PC-9 (cell line): ENCODE measurements around the gene FBXO34. TPM values are rescaled to one million over a fixed set of nuclear protein-coding genes. Genes with fewer than 3 reads are reported as not detected.

Experiments
- BruUV-seq: library from RNA; stranded (reverse); fragments of 400-500 nt; replicated peaks from 2 replicates; lab custom pipeline; 2021; lab: Mats Ljungman, UMichigan
- CTCF ChIA-PET: fragments of 300-600 bp; sonication (Branson Sonifier 250); formaldehyde crosslinking; loops from one replicate; lab custom pipeline; 2022; ENCODE audit warnings: antibody characterized with exemption; lab: Charles Lee
- POLR2A ChIA-PET: fragments of 300-600 bp; sonication (Branson Sonifier 250); formaldehyde crosslinking; loops from one replicate; lab custom pipeline; 2022; ENCODE audit warnings: antibody characterized with exemption; ENCODE audit not compliant: unreplicated experiment; lab: Charles Lee
- DNase-seq, 2 experiments: peaks; one replicate each; pipeline versions ENCODE4 v3.0.0 to v3.0.0-alpha.2; 2015 to 2022; ENCODE audit warnings: mixed read lengths in 1 of 2
- H2AFZ ChIP-seq: fragments of 200-600 bp; sonication (generic); 2 replicates; pipeline ENCODE4 v1.8.1; 2017; ENCODE audit warnings: antibody characterized with exemption
- H3F3A ChIP-seq: fragments of 200-600 bp; sonication (generic); 2 replicates; pipeline ENCODE4 v1.8.1; 2017; ENCODE audit warnings: antibody characterized with exemption, mild to moderate bottlenecking, low read depth; ENCODE audit not compliant: insufficient read depth
- H3K27ac ChIP-seq: fragments of 200-600 bp; sonication (generic); 2 replicates; pipeline ENCODE4 v1.6.1; 2016; ENCODE audit warnings: mixed run types
- H3K27me3 ChIP-seq: fragments of 200-600 bp; sonication (generic); 2 replicates; pipeline ENCODE4 v1.6.1; 2016; ENCODE audit warnings: low read depth, mixed run types; ENCODE audit not compliant: insufficient read depth
- H3K36me3 ChIP-seq: fragments of 200-600 bp; sonication (generic); 2 replicates; pipeline ENCODE4 v1.6.1; 2016; ENCODE audit warnings: low read depth, mixed run types
- H3K4me1 ChIP-seq: fragments of 200-600 bp; sonication (generic); replicated peaks from 2 replicates; pipeline ENCODE4 v1.6.1; 2016; ENCODE audit warnings: mixed run types; ENCODE audit not compliant: insufficient read depth
- H3K4me2 ChIP-seq: fragments of 200-600 bp; sonication (generic); 2 replicates; pipeline ENCODE4 v1.6.1; 2017; ENCODE audit warnings: mixed run types
- H3K4me3 ChIP-seq: fragments of 200-600 bp; sonication (generic); 2 replicates; pipeline ENCODE4 v1.6.1; 2016; ENCODE audit warnings: mixed run types
- H3K79me2 ChIP-seq: fragments of 200-600 bp; sonication (generic); 2 replicates; pipeline ENCODE4 v1.6.1; 2017; ENCODE audit warnings: low read depth, mixed run types
- H3K9me2 ChIP-seq: fragments of 200-600 bp; sonication (generic); 2 replicates; pipeline ENCODE4 v1.8.1; 2017; ENCODE audit warnings: mild to moderate bottlenecking; ENCODE audit not compliant: insufficient read depth
- H3K9me3 ChIP-seq: fragments of 200-600 bp; sonication (generic); 2 replicates; pipeline ENCODE4 v1.8.1; 2016; ENCODE audit warnings: low read depth; ENCODE audit not compliant: insufficient read depth
- H4K20me1 ChIP-seq: fragments of 200-600 bp; sonication (generic); 2 replicates; pipeline ENCODE4 v1.8.1; 2017; ENCODE audit not compliant: insufficient read depth
- EZH2 ChIP-seq: fragments of 200-600 bp; sonication (generic); IDR thresholded peaks from 2 replicates; pipeline ENCODE4 v1.8.0; 2017; ENCODE audit warnings: antibody characterized with exemption, low read depth
- intact Hi-C: fragments of 100-400 bp; cut with micrococcal nuclease; formaldehyde crosslinking; loops from one replicate; pipeline ENCODE4 v1.10.0; 2022; ENCODE audit not compliant: unreplicated experiment
- total RNA-seq: library from RNA; stranded (reverse); gene quantifications from 2 replicates; pipeline ENCODE4 v1.2.3, GENCODE V29; 2021
- TF ChIP-seq, protein P1 (sequence below): fragments of 200-600 bp; sonication (generic); conservative IDR thresholded peaks from 2 replicates; pipeline ENCODE4 v1.6.1; 2017; ENCODE audit warnings: mixed run types, antibody characterized with exemption, mild to moderate bottlenecking, moderate library complexity

FBXO34 gene
- total RNA-seq, 1 experiment from 2014 or later, result 32.8 TPM

DNA sequence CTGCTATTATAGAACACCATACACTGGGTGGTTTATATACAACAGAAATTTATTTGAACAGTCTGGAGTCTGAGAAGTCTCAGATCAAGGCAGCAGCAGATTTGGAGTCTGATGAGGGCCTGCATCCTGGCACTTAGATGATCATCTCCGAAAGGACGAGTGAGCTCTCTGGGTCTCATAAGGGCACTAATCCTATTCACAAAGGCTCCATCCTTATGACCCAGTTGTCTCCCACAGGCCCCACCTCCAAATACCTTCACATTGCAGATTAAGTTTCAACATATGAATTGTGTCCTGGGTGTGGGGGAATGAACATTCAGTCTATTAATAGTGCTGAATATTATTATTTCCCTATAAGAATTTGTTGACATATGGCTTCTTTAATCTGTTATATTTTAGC lies 53.6 kb downstream of the FBXO34 start:
- no peak overlapping the region for H2AFZ ChIP-seq
- no peak overlapping the region for H3K27ac ChIP-seq
- intact Hi-C loops, result no loop called here
- BruUV-seq, result no TSS peak
- H3K9me3 ChIP-seq, result no peaks in the 10 kb centered on the region
- peaks cover 38% of the 10 kb centered on the region for H3K79me2 ChIP-seq
- H3K36me3 ChIP-seq, result 0 out of 2 replicates have a peak, but pooled peaks cover 8% of the 10 kb centered on the region
- H4K20me1 ChIP-seq, result 0 out of 2 replicates have a peak, but pooled peaks cover 15% of the 10 kb centered on the region
- TF ChIP-seq, protein P1, sequence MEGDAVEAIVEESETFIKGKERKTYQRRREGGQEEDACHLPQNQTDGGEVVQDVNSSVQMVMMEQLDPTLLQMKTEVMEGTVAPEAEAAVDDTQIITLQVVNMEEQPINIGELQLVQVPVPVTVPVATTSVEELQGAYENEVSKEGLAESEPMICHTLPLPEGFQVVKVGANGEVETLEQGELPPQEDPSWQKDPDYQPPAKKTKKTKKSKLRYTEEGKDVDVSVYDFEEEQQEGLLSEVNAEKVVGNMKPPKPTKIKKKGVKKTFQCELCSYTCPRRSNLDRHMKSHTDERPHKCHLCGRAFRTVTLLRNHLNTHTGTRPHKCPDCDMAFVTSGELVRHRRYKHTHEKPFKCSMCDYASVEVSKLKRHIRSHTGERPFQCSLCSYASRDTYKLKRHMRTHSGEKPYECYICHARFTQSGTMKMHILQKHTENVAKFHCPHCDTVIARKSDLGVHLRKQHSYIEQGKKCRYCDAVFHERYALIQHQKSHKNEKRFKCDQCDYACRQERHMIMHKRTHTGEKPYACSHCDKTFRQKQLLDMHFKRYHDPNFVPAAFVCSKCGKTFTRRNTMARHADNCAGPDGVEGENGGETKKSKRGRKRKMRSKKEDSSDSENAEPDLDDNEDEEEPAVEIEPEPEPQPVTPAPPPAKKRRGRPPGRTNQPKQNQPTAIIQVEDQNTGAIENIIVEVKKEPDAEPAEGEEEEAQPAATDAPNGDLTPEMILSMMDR, result no peak
- TF ChIP-seq EZH2, result no peak
- no peaks in the 10 kb centered on the region for H3K27me3 ChIP-seq
- H3K4me2 ChIP-seq, result no peak overlapping the region
- no peak overlapping the region for H3K4me3 ChIP-seq
- no peaks in the 10 kb centered on the region for H3K4me1 ChIP-seq
- H3F3A ChIP-seq, result peaks cover 11% of the 10 kb centered on the region
- no peaks in the 10 kb centered on the region for H3K9me2 ChIP-seq
- DNase-seq, result no peak
- CTCF ChIA-PET, result no interaction called here
- POLR2A ChIA-PET, result no interaction called here

DNA sequence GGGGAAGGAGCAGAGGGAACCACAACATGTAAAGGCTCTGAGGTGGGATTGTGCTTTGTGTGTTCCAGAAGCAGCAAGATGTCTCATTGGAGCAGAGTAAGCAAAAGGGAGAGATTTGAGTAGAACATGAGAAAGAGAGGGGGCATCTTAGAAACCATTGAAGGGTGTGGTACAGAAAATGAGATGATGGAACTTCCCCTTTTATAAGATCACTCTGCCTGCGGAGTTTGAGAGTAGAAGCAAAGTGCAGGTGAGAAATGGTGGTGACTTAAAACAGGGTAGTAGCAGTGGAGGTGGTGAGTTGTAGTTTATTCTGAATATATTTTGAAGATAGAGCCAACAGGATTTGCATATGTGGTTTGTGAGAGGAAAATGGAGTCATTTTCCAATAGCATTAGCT lies 56.0 kb downstream of the FBXO34 start:
- Histone ChIP-seq H3K9me2 (no peaks in the 10 kb centered on the region), H3K9me3 (no peaks in the 10 kb centered on the region), H3K36me3 (no peaks in the 10 kb centered on the region), H3K27me3 (no peaks in the 10 kb centered on the region), H4K20me1 (0 out of 2 replicates have a peak, but pooled peaks cover 15% of the 10 kb centered on the region), H3F3A (peaks cover 11% of the 10 kb centered on the region; the same call in 1 of the 2 replicates), H3K79me2 (peaks cover 50% of the 10 kb centered on the region), H3K4me3 (no peak overlapping the region), H2AFZ (no peak overlapping the region), H3K4me2 (no peak overlapping the region), H3K27ac (no peak overlapping the region), H3K4me1 (no peaks in the 10 kb centered on the region)
- no peak for DNase-seq
- BruUV-seq, result no TSS peak
- ChIA-PET CTCF (no interaction called here), POLR2A (interaction anchor here (0.6 kb wide), 1 partner anchor 135 kb away, joined by 8 read pairs; no protein-coding TSS in a partner anchor)
- intact Hi-C loops, result no loop called here
- TF ChIP-seq, protein P1, result no peak
- no peak for TF ChIP-seq EZH2

DNA sequence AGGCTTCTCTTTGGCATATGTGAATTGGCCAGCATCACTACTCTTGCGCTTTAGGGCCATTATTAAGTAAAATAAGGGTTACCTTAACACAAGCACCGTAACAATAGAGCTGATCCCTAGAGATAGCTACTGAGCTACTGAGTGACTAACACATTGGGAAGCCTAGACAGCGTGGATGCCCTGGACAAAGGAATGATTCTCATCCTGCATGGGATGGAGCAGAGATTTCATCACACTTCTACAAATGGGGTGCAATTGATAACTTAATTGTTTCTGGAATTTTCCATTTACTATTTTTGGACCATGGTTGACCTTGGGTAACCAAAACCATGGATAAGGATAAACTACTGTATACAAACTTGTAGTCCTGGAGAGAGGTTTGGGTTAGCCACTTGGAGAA lies 57.1 kb downstream of the FBXO34 start:
- TF ChIP-seq EZH2, result no peak
- TF ChIP-seq, protein P1, result no peak
- no TSS peak for BruUV-seq
- Histone ChIP-seq H3F3A (peaks cover 11% of the 10 kb centered on the region; the same call in 1 of the 2 replicates), H2AFZ (no peak overlapping the region), H4K20me1 (0 out of 2 replicates have a peak, but pooled peaks cover 15% of the 10 kb centered on the region), H3K9me2 (no peaks in the 10 kb centered on the region), H3K36me3 (no peaks in the 10 kb centered on the region), H3K27me3 (no peaks in the 10 kb centered on the region), H3K4me1 (no peaks in the 10 kb centered on the region), H3K27ac (no peak overlapping the region), H3K9me3 (no peaks in the 10 kb centered on the region), H3K4me3 (no peak overlapping the region), H3K79me2 (peaks cover 60% of the 10 kb centered on the region), H3K4me2 (no peak overlapping the region)
- DNase-seq, result no peak
- intact Hi-C loops, result no loop called here
- ChIA-PET POLR2A (interaction anchor here (0.6 to 1.0 kb wide), 2 partner anchors 53 to 294 kb away, joined by 4 to 5 read pairs; no protein-coding TSS in a partner anchor), CTCF (no interaction called here)
